GM04504 (cell line): ENCODE results near the gene RAB34.
"Not testable (repeated sequence)": the region's sequence is repeated elsewhere in the genome, so short reads cannot be mapped to it uniquely, and the experiment has no call there.

Source experiments
- DNase-seq: peaks from one replicate; pipeline ENCODE4 v3.0.0-alpha.2; 2012; ENCODE audit warnings: low read depth

RAB34 gene

GRCh38 chr17:28726627-28727491 is 9.2 kb upstream of the RAB34 start:
- DNase-seq = peak; percentile 83

- no peak for DNase-seq
Measured at GRCh38 chr17:28726226-28726626, 8.6 kb upstream of the RAB34 start, which contains the start of gene TLCD1. TLCD1 (minus strand) TSS chr17:28726233; CDS start chr17:28726097, 136 bp downstream.

GRCh38 chr17:28725660-28726225 is 8.1 kb upstream of the RAB34 start:
- DNase-seq = peak; percentile 69

GRCh38 chr17:28725166-28725659 is 7.5 kb upstream of the RAB34 start:
- DNase-seq = no peak

GRCh38 chr17:28724500-28725165 is 7.0 kb upstream of the RAB34 start:
- DNase-seq = no peak

- not testable (repeated sequence) for DNase-seq
Measured at GRCh38 chr17:28723836-28724499, 6.3 kb upstream of the RAB34 start.

GRCh38 chr17:28723159-28723835 is 5.6 kb upstream of the RAB34 start:
- DNase-seq = no peak

GRCh38 chr17:28722417-28723158 is 4.9 kb upstream of the RAB34 start:
- no peak for DNase-seq

- not testable (repeated sequence) for DNase-seq
Measured at GRCh38 chr17:28720997-28721329, 3.3 kb upstream of the RAB34 start.

GRCh38 chr17:28720247-28720996 is 2.8 kb upstream of the RAB34 start:
- DNase-seq = no peak

- no peak for DNase-seq
Measured at GRCh38 chr17:28719021-28719433, 1.4 kb upstream of the RAB34 start.

GRCh38 chr17:28718333-28719020 is 809 bp upstream of the RAB34 start:
- no peak for DNase-seq

- DNase-seq = peak; percentile 10
Measured at GRCh38 chr17:28716740-28717577, 709 bp downstream of the RAB34 start.

GRCh38 chr17:28715217-28715616 is 2.5 kb downstream of the RAB34 start:
- DNase-seq = no peak

GRCh38 chr17:28714281-28714680 is 3.4 kb downstream of the RAB34 start:
- no peak for DNase-seq

GRCh38 chr17:28712705-28713415 is 4.8 kb downstream of the RAB34 start:
- DNase-seq = no peak

- DNase-seq = no peak
Measured at GRCh38 chr17:28712032-28712704, 5.5 kb downstream of the RAB34 start.

- DNase-seq = no peak
Measured at GRCh38 chr17:28711723-28712031, 6.0 kb downstream of the RAB34 start, which contains the start of gene PROCA1. PROCA1 (minus strand) TSS chr17:28711888; CDS start chr17:28711660, 228 bp downstream.
